ENCODE measurements around the gene CFAP73. TPM values are rescaled to one million over a fixed set of nuclear protein-coding genes. Genes with fewer than 3 reads are reported as not detected.

Gene CFAP73
- total and polyA plus RNA-seq, 2 of the 8 experiments (the other 6 are each of a cell fraction or from before 2014, with no cell fraction given) = 0.45 to 0.56 TPM

GRCh38 chr12:113159937-113160336 lies 10.4 kb downstream of the CFAP73 start:
- ChIA-PET POLR2A (ENCODE audit: partially characterized antibody) (interaction anchor here (1.3 to 1.4 kb wide), 2 partner anchors 10 to 45 kb away, joined by 3 read pairs; no protein-coding TSS in a partner anchor), CTCF (ENCODE audit: partially characterized antibody) (interaction anchor here (1.1 to 11.2 kb wide), 3 partner anchors 9 to 26 kb away, joined by 4 to 114 read pairs (median 6); no protein-coding TSS in a partner anchor)
- no peak overlapping the region for H3K4me3 ChIP-seq (ENCODE audit: extremely low read depth in 1 of 4, insufficient read depth in 2 of 4, low read depth in 3 of 4, low read length in 4 of 4)
- peaks cover 14 to 35% (median 29%) of the 10 kb centered on the region in 4 experiments; a peak in 7 of 8 replicates for H3K36me3 ChIP-seq (ENCODE audit: control insufficient read depth in 2 of 4, insufficient read depth in 4 of 4, low read length in 3 of 4)
- no peak overlapping the region for H4K91ac ChIP-seq (replicated peaks; ENCODE audit: insufficient read length, low read length)
- no peak overlapping the region for H2AK5ac ChIP-seq (ENCODE audit: low read depth, low read length)
- no peak overlapping the region for H2BK12ac ChIP-seq (ENCODE audit: low read depth, low read length)
- peak overlapping the region; percentile 48; the same call in 1 of the 2 replicates for H2BK5ac ChIP-seq (ENCODE audit: low read depth, low read length)
- H3K4ac ChIP-seq (replicated peaks; ENCODE audit: insufficient read length, low read depth, low read length) = no peak overlapping the region
- no peak overlapping the region for H3K18ac ChIP-seq (ENCODE audit: extremely low read depth, low read length)
- H3K4me2 ChIP-seq (ENCODE audit: insufficient read depth in 1 of 2, low read depth in 2 of 2, low read length in 2 of 2) = no peak overlapping the region
- no peaks in the 10 kb centered on the region for H3K9me3 ChIP-seq (ENCODE audit: insufficient read depth in 2 of 2, low read depth in 1 of 2, low read length in 1 of 2)
- H4K5ac ChIP-seq (ENCODE audit: insufficient read length, low read depth, low read length) = no peak overlapping the region
- H4K8ac ChIP-seq (ENCODE audit: extremely low read depth, insufficient read depth, low read length) = no peak overlapping the region
- no peak for TF ChIP-seq CEBPB (IDR thresholded peaks at IDR 0.05; ENCODE audit: low read depth, low read length)
- no peak for TF ChIP-seq EP300 (IDR thresholded peaks at IDR 0.05; ENCODE audit: borderline replicate concordance in 1 of 2, low read depth in 2 of 2, low read length in 2 of 2)
- DNase-seq (ENCODE audit: low read depth in 1 of 2, low spot score in 2 of 2) = no peak
- no peak overlapping the region for H2AFZ ChIP-seq (ENCODE audit: low read length)
- no peak overlapping the region for H3K27ac ChIP-seq (ENCODE audit: low read depth, low read length)
- FAIRE-seq = no peak
- H3K56ac ChIP-seq (replicated peaks; ENCODE audit: insufficient read length, low read depth, low read length) = no peak overlapping the region
- WGBS, 2 experiments (ENCODE audit: extremely low coverage in 1 of 2, insufficient coverage in 1 of 2, insufficient read length in 1 of 2, insufficient replicate concordance in 2 of 2, low coverage in 1 of 2, low lambda C conversion rate in 2 of 2, missing lambda C conversion rate in 1 of 2) = 92% methylated on average over 7 of the region's 7 CpGs; no CpG with 5 or more reads in 1 of the 2 experiments
- H2BK20ac ChIP-seq (ENCODE audit: low read length) = no peak overlapping the region
- H3K23me2 ChIP-seq (ENCODE audit: low read depth, low read length) = 0 out of 2 replicates have a peak, but pooled peaks cover 3% of the 10 kb centered on the region
- no peak overlapping the region for H2BK15ac ChIP-seq (ENCODE audit: low read length)
- H3K79me2 ChIP-seq (ENCODE audit: control insufficient read depth in 1 of 2, insufficient read depth in 2 of 2, low read length in 2 of 2) = no peaks in the 10 kb centered on the region
- no peak overlapping the region for H2BK120ac ChIP-seq (replicated peaks; ENCODE audit: low read depth, low read length)
- H4K20me1 ChIP-seq (replicated peaks in 1 of 2; ENCODE audit: control insufficient read depth in 1 of 2, insufficient read depth in 2 of 2, low read length in 2 of 2) = peaks cover 14 to 17% of the 10 kb centered on the region in 2 experiments
- H3K27me3 ChIP-seq (replicated peaks in 1 of 4; ENCODE audit: control insufficient read depth in 3 of 4, extremely low read depth in 1 of 4, insufficient read depth in 3 of 4, low read length in 3 of 4) = peaks cover 0 to 3% (median under 1%) of the 10 kb centered on the region in 4 experiments; a peak in 3 of 7 replicates
- H3K9ac ChIP-seq (replicated peaks in 1 of 4; ENCODE audit: extremely low read depth in 1 of 4, low read depth in 3 of 4, low read length in 3 of 4) = no peak overlapping the region
- no peaks in the 10 kb centered on the region; the same call in none of the 2 replicates for H3K79me1 ChIP-seq (ENCODE audit: low read depth, low read length)
- H3K23ac ChIP-seq (ENCODE audit: insufficient read length) = no peak overlapping the region
- H3K4me1 ChIP-seq (replicated peaks in 1 of 4; ENCODE audit: control insufficient read depth in 3 of 4, insufficient read depth in 4 of 4, low read length in 3 of 4) = peaks cover 5 to 17% (median 11%) of the 10 kb centered on the region in 4 experiments
- H3K14ac ChIP-seq (ENCODE audit: insufficient read length) = no peak overlapping the region

Measured in H1 (cell line).